Measurements from ENCODE around the gene VPS29. TPM values are rescaled to one million over a fixed set of nuclear protein-coding genes. Genes with fewer than 3 reads are reported as not detected.

The VPS29 gene
- total RNA-seq, 2 donors from 2014 or later, result 39.2 to 62.0 TPM

GRCh38 chr12:110444455-110444854 lies 57.5 kb downstream of the VPS29 start:
- ATAC-seq, result no peak
- H3K4me1 ChIP-seq, result peaks cover 14% of the 10 kb centered on the region
- no peak for DNase-seq
- no peak overlapping the region for H3K4me3 ChIP-seq
- WGBS, 2 donors, result 94 to 98% methylated on average over 3 of the region's 3 CpGs
- intact Hi-C loops (cut with DNase I), result no loop called here
- no peaks in the 10 kb centered on the region for H3K27me3 ChIP-seq
- TF ChIP-seq CTCF (IDR thresholded peaks at IDR 0.05), result no peak
- TF ChIP-seq POLR2A (IDR thresholded peaks at IDR 0.05), result no peak
- peaks cover 0 to 13% of the 10 kb centered on the region in 2 donors for H3K36me3 ChIP-seq (replicated peaks in 1 of 2; ENCODE audit: insufficient read depth in 1 of 2, low read depth in 2 of 2)
- H3K9me3 ChIP-seq, result no peaks in the 10 kb centered on the region
- no peak overlapping the region for H3K27ac ChIP-seq

Small RNA genes lying within 50 kb of the gene (small RNA-seq; reads per million reads assigned to genes)
- gene RF00278, result not detected

Other genes with a start within 250 kb of the VPS29 start
- gene ATP2A2, start 220.9 kb downstream of the VPS29 start, total RNA-seq, result 10 to 100 TPM; 52.7 to 61.6 TPM
- gene ANAPC7, start 98.4 kb downstream of the VPS29 start, total RNA-seq, result 10 to 100 TPM; 25.9 to 45.8 TPM
- gene ARPC3, start 51.8 kb downstream of the VPS29 start, total RNA-seq, result 100 to 1,000 TPM in 1 of 2 donors, 10 to 100 TPM in 1; 48.5 to 101 TPM
- gene GPN3, start 33.9 kb downstream of the VPS29 start, total RNA-seq, result 1 to 10 TPM; 5.6 to 8.0 TPM
- gene FAM216A, start 33.3 kb downstream of the VPS29 start, total RNA-seq, result 1 to 10 TPM in 1 of 2 donors, under 1 TPM in 1; 0.99 to 2.6 TPM
- gene RAD9B, start 220 bp upstream of the VPS29 start, total RNA-seq, result 1 to 10 TPM in 1 of 2 donors, not detected in 1; 2.3 TPM
- gene PPTC7, start 81.2 kb upstream of the VPS29 start, total RNA-seq, result 10 to 100 TPM; 10.1 to 10.5 TPM
- 10 to 100 TPM; 54.7 to 95.6 TPM for gene TCTN1, start 112.0 kb upstream of the VPS29 start, total RNA-seq
- 1 to 10 TPM in 1 of 2 donors, under 1 TPM in 1; 0.66 to 1.3 TPM for gene HVCN1, start 187.0 kb upstream of the VPS29 start, total RNA-seq
- 10 to 100 TPM; 40.2 to 83.0 TPM for gene PPP1CC, start 240.8 kb upstream of the VPS29 start, total RNA-seq